ENCODE data around the gene MGRN1. TPM values are rescaled to one million over a fixed set of nuclear protein-coding genes. Genes with fewer than 3 reads are reported as not detected.

Gene MGRN1
- total RNA-seq, 1 experiment from 2014 or later: 54.6 TPM

GRCh38 chr16:4693956-4694641, 69.5 kb downstream of the MGRN1 start:
- DNase-seq (ENCODE audit: low spot score): peak; percentile 51
- Histone ChIP-seq H3K9me3 (ENCODE audit: low read depth, low read length, poor library complexity, severe bottlenecking) (no peaks in the 10 kb centered on the region), H3K27ac (ENCODE audit: low read depth, low read length, poor library complexity, severe bottlenecking) (peak overlapping the region; percentile 92), H3K36me3 (ENCODE audit: insufficient read depth, low read length, poor library complexity, severe bottlenecking) (peaks cover 15% of the 10 kb centered on the region), H3K27me3 (replicated peaks; ENCODE audit: insufficient read depth, low read depth, low read length, poor library complexity) (no peaks in the 10 kb centered on the region), H3K4me1 (ENCODE audit: insufficient read depth, low read length, poor library complexity, severe bottlenecking) (peaks cover 4% of the 10 kb centered on the region), H3K4me3 (ENCODE audit: low read depth, low read length, poor library complexity, severe bottlenecking) (peak overlapping the region; percentile 89)
- no peak for TF ChIP-seq CTCF (conservative IDR thresholded peaks at IDR 0.05; ENCODE audit: low read depth, low read length)
- no peak for TF ChIP-seq EZH2 (IDR thresholded peaks at IDR 0.05; ENCODE audit: borderline replicate concordance, low read depth, low read length, poor library complexity, severe bottlenecking)
- ChIA-PET CTCF (no interaction called here), POLR2A (ENCODE audit: low non-redundant PET) (no interaction called here)
- BruUV-seq (replicated peaks): no TSS peak
- intact Hi-C loops (cut with micrococcal nuclease; ENCODE audit: unreplicated experiment): loop anchor here (10.0 kb wide), 1 partner anchor 261 kb away; the partner anchor contains the start of gene SEC14L5

- POLR2A ChIA-PET (ENCODE audit: low non-redundant PET): no interaction called here
- TF ChIP-seq EZH2 (IDR thresholded peaks at IDR 0.05; ENCODE audit: borderline replicate concordance, low read depth, low read length, poor library complexity, severe bottlenecking) (no peak), CTCF (conservative IDR thresholded peaks at IDR 0.05; ENCODE audit: low read depth, low read length) (no peak)
- CTCF ChIA-PET: no interaction called here
- no peak for DNase-seq (ENCODE audit: low spot score)
- Histone ChIP-seq H3K36me3 (ENCODE audit: insufficient read depth, low read length, poor library complexity, severe bottlenecking) (peaks cover 23% of the 10 kb centered on the region), H3K27ac (ENCODE audit: low read depth, low read length, poor library complexity, severe bottlenecking) (peak overlapping the region; percentile 92), H3K4me3 (ENCODE audit: low read depth, low read length, poor library complexity, severe bottlenecking) (peak overlapping the region; percentile 89), H3K27me3 (replicated peaks; ENCODE audit: insufficient read depth, low read depth, low read length, poor library complexity) (no peaks in the 10 kb centered on the region), H3K4me1 (ENCODE audit: insufficient read depth, low read length, poor library complexity, severe bottlenecking) (peaks cover 4% of the 10 kb centered on the region), H3K9me3 (ENCODE audit: low read depth, low read length, poor library complexity, severe bottlenecking) (no peaks in the 10 kb centered on the region)
- BruUV-seq (replicated peaks): no TSS peak
- intact Hi-C loops (cut with micrococcal nuclease; ENCODE audit: unreplicated experiment): loop anchor here (10.0 kb wide), 1 partner anchor 260 kb away; the partner anchor contains the start of gene SEC14L5
These were observed 70.2 kb downstream of the MGRN1 start for GRCh38 chr16:4694642-4695451.

DNA sequence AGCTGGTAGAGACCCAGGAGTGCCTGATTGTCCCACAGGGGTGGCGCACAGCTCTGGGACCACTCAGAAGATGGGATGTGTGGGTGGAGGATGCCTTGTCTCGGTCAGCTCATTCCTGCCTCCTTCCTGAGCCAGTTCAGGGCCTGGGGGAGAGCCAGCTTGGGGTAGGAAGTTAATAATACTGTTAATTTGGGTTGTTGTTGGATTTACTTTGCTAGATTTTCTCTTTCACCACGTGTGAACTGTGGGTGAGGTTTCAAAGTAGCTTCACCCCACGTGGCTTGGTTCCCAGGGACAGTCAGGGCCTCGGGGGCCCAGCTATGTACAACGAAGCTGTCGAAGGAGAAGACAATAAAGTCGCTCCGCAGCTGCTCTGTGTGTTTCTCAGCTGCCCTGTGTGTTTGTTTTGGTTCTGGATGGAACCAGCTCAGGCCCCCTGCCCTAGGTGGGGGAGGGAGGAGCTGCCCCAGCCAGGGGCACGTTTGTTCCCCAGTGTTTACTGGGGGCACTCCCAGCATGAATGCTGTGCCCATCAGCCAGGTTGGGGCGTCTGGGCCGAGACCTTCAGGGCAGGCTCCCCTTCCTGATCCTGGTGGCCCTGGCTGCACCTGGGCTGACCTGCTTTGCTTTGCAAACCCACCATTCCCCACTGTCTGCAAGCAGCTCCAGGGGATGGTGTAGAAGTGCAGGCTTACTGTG, 71.0 kb downstream of the MGRN1 start:
- H3K27me3 ChIP-seq (replicated peaks; ENCODE audit: insufficient read depth, low read depth, low read length, poor library complexity): no peaks in the 10 kb centered on the region
- H3K36me3 ChIP-seq (ENCODE audit: insufficient read depth, low read length, poor library complexity, severe bottlenecking): peaks cover 28% of the 10 kb centered on the region
- intact Hi-C loops (cut with micrococcal nuclease; ENCODE audit: unreplicated experiment): loop anchor here (10.0 kb wide), 1 partner anchor 259 kb away; the partner anchor contains the start of gene SEC14L5
- no peak for DNase-seq (ENCODE audit: low spot score)
- no TSS peak for BruUV-seq (replicated peaks)
- H3K4me3 ChIP-seq (ENCODE audit: low read depth, low read length, poor library complexity, severe bottlenecking): no peak overlapping the region
- no peaks in the 10 kb centered on the region for H3K9me3 ChIP-seq (ENCODE audit: low read depth, low read length, poor library complexity, severe bottlenecking)
- ChIA-PET CTCF (no interaction called here), POLR2A (ENCODE audit: low non-redundant PET) (no interaction called here)
- no peak overlapping the region for H3K27ac ChIP-seq (ENCODE audit: low read depth, low read length, poor library complexity, severe bottlenecking)
- TF ChIP-seq CTCF (conservative IDR thresholded peaks at IDR 0.05; ENCODE audit: low read depth, low read length) (no peak), EZH2 (IDR thresholded peaks at IDR 0.05; ENCODE audit: borderline replicate concordance, low read depth, low read length, poor library complexity, severe bottlenecking) (no peak)
- peaks cover 4% of the 10 kb centered on the region for H3K4me1 ChIP-seq (ENCODE audit: insufficient read depth, low read length, poor library complexity, severe bottlenecking)
